Stromal cell of bone marrow (primary cell): ENCODE results near the gene COL19A1.

ENCODE experiments used
- DNase-seq: peaks from one replicate; pipeline ENCODE4 v3.0.0-alpha.2; 2012; ENCODE audit warnings: low read depth

The COL19A1 gene

GRCh38 chr6:70125602-70126001 lies 259.2 kb downstream of the COL19A1 start:
- no peak for DNase-seq

DNA sequence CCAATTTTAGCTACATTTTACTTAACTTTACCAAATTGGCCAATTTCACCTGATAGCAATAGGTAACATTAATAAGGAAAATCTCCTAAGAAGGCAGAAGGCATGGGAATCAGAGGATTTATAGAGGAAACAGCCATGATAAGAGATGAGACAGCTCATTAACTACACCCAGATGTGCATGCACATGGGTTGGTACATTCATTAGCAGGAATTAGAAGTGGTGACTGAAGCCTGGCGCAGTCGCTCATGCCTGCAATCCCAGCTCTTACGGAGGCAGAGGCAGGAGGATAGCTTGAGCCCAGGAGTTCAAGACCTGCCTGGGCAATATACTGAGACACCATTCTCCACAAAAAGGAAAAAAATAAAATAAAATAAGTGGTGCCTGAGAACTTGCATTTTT lies 263.0 kb downstream of the COL19A1 start:
- no peak for DNase-seq

- no peak for DNase-seq
These were observed 264.5 kb downstream of the COL19A1 start for GRCh38 chr6:70130865-70131264.

GRCh38 chr6:70131528-70131927 lies 265.2 kb downstream of the COL19A1 start:
- DNase-seq, result no peak

DNA sequence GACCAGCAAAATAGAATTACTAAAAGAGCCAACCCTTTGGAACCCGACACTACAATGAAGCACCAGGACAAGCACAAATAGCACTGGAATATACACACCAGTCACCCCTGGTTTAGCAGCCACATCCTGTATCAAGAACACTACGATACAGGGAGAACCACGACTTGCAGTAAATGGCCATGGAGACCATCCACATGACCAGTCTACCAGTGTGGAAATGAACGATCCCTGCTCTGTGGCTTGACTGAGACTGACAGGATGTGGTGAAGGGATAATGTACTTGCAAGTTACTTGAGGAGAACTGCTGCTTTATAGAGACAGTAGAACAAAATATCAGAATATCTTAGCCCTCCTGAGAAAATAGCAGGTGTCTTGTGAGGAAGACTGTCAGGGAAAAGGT lies 266.9 kb downstream of the COL19A1 start:
- DNase-seq, result no peak

- no peak for DNase-seq
These were observed 268.2 kb downstream of the COL19A1 start for GRCh38 chr6:70134542-70134941.

DNA sequence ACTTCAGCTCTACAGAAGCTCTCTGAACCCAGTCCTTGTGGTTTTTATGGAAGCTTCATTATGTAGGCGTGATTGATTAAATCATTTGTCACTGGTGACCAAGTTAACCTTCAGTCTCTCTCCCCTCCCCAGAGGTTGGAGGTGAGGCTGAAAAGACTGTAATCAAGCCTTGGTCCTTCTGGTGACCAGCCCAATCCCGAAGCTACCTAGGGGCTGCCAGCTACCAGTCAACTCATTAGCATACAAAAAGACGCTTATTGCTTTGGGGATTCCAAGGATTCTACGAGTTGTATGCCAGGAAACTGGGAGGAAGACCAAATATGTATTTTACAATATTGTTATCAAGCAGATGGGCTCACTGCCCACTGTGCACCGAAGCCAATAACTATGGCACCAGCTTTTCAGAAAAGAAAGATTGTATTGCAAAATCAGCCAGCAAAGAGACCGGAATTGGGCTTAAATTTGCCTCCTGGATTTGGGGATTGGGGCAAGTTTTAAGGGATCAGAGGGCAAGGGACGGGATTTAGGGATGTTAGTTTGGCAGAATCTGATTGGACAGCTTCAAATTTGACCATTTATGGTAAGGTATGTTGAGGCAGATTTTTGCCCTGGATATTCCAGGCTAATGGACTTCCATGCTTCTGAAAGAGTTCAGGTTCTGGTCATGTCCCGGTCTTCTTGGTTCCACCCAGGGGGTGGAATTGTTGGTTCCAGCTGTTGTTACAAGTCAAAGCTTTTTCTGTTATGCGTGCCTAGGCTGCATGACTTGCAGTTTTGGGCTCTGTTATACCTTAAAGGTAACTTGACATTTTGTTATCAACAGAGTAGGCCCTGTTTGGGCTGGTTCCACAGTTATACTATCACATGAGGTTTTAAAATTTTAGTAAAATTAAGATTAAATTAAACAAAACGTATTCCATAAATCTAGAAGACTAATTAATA lies 269.1 kb downstream of the COL19A1 start:
- no peak for DNase-seq

GRCh38 chr6:70136996-70137395 lies 270.6 kb downstream of the COL19A1 start:
- no peak for DNase-seq

GRCh38 chr6:70140496-70140895 lies 274.1 kb downstream of the COL19A1 start:
- no peak for DNase-seq

GRCh38 chr6:70142034-70142433 lies 275.7 kb downstream of the COL19A1 start:
- DNase-seq, result no peak

DNA sequence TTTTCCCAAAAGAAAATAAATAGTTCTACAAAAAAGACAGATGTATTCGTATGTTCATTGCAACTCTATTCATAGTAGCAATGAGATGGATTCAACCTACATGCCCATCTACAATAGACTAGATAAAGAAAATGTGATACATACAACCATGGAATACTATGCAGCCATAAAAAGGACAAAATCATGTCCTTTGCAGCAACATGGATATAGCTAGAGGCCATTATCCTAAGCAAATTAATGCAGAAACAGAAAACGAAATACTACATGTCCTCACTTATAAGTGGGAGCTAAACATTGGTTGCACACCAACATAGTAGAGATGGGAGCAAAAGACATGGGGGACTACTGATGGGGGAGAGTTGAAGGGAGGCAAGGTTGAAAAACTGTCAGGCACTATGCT lies 278.8 kb downstream of the COL19A1 start:
- DNase-seq, result no peak

GRCh38 chr6:70149209-70149788 lies 282.9 kb downstream of the COL19A1 start:
- no peak for DNase-seq

DNA sequence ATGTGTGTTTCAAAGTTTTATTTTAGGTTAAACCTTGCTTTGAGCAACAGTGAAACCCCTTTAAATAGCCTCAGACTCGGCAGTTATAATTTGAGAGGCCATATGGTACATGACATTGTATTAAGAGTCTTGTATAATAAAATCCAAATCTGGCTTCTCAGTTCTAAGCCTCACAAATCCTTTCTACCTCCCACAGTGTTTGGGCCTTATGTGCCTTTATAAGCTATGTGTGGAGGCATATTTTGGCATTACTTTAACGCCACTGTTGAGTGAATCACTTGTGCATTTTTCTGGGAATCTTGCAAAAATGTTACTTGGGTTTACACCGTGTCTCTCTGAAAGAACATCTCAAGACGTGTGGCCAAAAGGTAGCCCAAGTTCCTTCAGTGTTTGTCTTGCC lies 284.2 kb downstream of the COL19A1 start:
- no peak for DNase-seq

GRCh38 chr6:70151616-70152015 lies 285.3 kb downstream of the COL19A1 start:
- DNase-seq, result peak; percentile 43

DNA sequence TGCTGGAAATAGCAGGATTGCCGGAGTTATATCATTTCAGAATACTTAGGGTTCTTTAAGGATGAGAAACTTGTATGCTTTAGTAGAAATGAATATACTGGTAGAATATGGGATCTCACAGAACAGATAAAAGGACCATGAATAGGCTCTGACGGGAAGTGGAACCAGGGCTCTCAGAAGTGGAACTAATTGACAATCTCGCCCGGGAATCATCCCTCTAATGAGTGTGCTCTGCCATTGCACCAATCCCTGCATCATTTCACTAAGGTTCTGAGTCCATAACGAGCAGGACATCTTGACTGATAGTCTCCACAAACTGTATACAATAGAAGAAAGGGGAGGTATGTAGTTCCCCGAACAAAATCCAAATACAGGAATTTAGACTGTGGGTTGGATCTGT lies 286.4 kb downstream of the COL19A1 start:
- no peak for DNase-seq

GRCh38 chr6:70157086-70157485 lies 290.7 kb downstream of the COL19A1 start:
- no peak for DNase-seq

GRCh38 chr6:70160276-70160675 lies 293.9 kb downstream of the COL19A1 start:
- no peak for DNase-seq

DNA sequence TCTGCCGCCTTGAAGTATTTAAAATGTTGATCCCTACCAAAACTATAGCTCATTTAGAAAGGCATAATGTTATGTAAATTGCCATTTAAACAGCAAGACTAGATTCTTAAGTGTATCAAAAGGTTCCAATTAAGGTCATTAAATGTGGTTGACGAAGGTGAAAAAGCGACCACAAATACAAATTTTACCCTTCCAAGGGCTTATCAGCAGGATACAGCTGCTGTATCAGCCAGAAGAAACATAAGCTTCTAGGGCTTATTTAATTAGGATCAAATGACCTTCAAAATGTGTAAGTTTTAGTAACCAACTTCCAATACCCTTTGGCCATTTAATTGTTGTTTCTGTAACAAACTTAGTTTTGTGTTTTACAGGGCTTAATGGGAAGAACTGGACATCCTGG lies 296.6 kb downstream of the COL19A1 start:
- no peak for DNase-seq

GRCh38 chr6:70163795-70164194 lies 297.4 kb downstream of the COL19A1 start:
- no peak for DNase-seq

DNA sequence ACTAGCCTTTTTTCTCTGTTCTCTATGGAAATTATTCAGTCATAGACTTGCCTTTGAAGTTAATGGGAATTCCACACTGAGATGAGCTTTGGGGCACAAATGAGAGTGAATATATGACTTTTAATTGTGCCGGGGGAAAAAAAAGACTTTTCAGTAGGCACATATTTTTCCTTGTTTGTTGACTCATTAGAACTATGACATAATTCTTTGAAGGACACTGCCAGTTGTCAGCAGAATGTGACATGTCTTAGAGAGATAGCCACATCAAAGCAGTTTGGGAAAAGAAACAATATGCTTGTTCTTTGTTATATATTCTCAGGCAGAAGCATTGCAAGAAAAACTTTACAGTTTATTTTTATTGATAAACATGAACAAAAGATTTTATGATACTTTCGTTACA lies 298.2 kb downstream of the COL19A1 start:
- no peak for DNase-seq

- DNase-seq, result peak; percentile 26
These were observed 300.0 kb downstream of the COL19A1 start for GRCh38 chr6:70166088-70166958.

GRCh38 chr6:70168681-70169377 lies 302.5 kb downstream of the COL19A1 start:
- DNase-seq, result no peak
